ENCODE measurements around the gene TRIML1.

TRIML1 gene

GRCh38 chr4:188130355-188130754, 8.9 kb upstream of the TRIML1 start:
- DNase-seq (ENCODE audit: low read depth): no peak
- TF ChIP-seq CTCF (conservative IDR thresholded peaks at IDR 0.05; ENCODE audit: low read depth, low read length): peak; percentile 23
- H3K4me3 ChIP-seq (ENCODE audit: low read length): no peak overlapping the region

- TF ChIP-seq CTCF (conservative IDR thresholded peaks at IDR 0.05; ENCODE audit: low read depth, low read length): no peak
- H3K4me3 ChIP-seq (ENCODE audit: low read length): no peak overlapping the region
- DNase-seq (ENCODE audit: low read depth): no peak
Observed at GRCh38 chr4:188132232-188132631, 7.0 kb upstream of the TRIML1 start.

- H3K4me3 ChIP-seq (ENCODE audit: low read length): no peak overlapping the region
Observed at GRCh38 chr4:188138227-188138626, 1.0 kb upstream of the TRIML1 start.

GRCh38 chr4:188139671-188140070, 430 bp downstream of the TRIML1 start:
- DNase-seq (ENCODE audit: low read depth): no peak
- no peak for TF ChIP-seq CTCF (conservative IDR thresholded peaks at IDR 0.05; ENCODE audit: low read depth, low read length)
- no peak overlapping the region for H3K4me3 ChIP-seq (ENCODE audit: low read length)

More at GRCh38 chr4:188138227-188138626, 1.0 kb upstream of the TRIML1 start:
- DNase-seq (ENCODE audit: low read depth): no peak
- TF ChIP-seq CTCF (conservative IDR thresholded peaks at IDR 0.05; ENCODE audit: low read depth, low read length): no peak

- no peak for TF ChIP-seq CTCF (conservative IDR thresholded peaks at IDR 0.05; ENCODE audit: low read depth, low read length)
- H3K4me3 ChIP-seq (ENCODE audit: low read length): no peak overlapping the region
- no peak for DNase-seq (ENCODE audit: low read depth)
Observed at GRCh38 chr4:188143731-188144130, 4.5 kb downstream of the TRIML1 start.

GRCh38 chr4:188145601-188146000, 6.4 kb downstream of the TRIML1 start:
- no peak overlapping the region for H3K4me3 ChIP-seq (ENCODE audit: low read length)
- DNase-seq (ENCODE audit: low read depth): no peak
- TF ChIP-seq CTCF (conservative IDR thresholded peaks at IDR 0.05; ENCODE audit: low read depth, low read length): no peak

- H3K4me3 ChIP-seq (ENCODE audit: low read length): no peak overlapping the region
- no peak for DNase-seq (ENCODE audit: low read depth)
- no peak for TF ChIP-seq CTCF (conservative IDR thresholded peaks at IDR 0.05; ENCODE audit: low read depth, low read length)
Observed at GRCh38 chr4:188146618-188147017, 7.4 kb downstream of the TRIML1 start.
